ENCODE results near the gene SMIM33.
A peak's percentile ranks its signal among the peaks of the same experiment; 100 is the strongest.
"Not testable (repeated sequence)": the region's sequence is repeated elsewhere in the genome, so short reads cannot be mapped to it uniquely, and the experiment has no call there.

SMIM33 gene

GRCh38 chr5:139456776-139457175 lies 14.0 kb upstream of the SMIM33 start:
- no peak for DNase-seq (ENCODE audit: low read depth in 1 of 2, low spot score in 1 of 2)

DNA sequence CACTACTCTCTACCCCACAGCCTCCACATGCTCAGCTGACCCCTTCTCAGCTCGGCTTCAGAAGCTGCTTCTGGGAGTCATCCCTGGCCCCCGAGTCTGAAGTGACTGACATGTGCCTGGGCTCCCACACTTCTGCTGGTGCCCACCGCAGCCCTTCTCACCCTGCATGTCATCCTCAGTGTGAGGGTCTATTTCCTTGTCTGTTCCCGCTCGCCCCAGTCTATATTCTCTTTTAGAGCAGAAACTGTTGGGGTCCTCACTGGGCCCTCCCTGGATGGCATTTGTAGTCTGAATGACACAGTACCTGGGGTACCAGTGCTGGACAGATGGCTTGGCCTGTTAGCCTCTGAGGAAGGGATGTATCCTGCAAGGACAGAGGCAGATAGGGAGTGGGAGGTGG lies 13.6 kb upstream of the SMIM33 start:
- DNase-seq (ENCODE audit: low read depth in 1 of 2, low spot score in 1 of 2), result no peak

DNA sequence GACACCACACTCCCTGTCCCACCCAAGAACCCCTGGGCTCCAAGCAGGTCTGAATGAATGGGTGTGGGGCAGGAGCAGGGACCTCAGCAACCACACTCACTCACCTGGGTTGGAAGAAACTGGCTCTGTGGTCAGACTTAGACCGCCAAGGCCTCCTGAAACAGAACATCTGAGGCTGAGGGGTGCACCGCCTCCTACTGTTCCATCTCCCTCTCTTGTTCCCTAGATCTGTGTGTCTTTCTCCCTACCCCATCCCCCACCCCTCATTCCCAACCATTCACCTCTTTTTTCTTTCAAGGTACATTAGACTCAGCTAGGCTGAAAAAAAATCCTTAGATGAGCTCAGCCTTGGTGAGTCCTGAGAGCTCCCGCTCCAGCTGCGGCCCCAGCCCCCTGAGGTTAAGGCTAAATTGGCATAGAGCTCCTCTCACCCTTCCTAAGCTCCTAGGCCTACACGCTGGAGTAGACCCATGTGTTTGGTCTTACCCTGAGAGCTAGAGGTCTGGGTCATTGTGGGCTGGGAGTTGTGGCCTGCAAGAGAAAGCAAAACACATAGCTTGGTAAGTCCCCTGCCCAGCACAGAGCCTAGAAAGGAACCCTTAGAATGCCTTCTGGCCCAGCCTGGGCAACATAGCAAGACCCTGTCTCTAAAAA lies 13.0 kb upstream of the SMIM33 start:
- DNase-seq (ENCODE audit: low read depth in 1 of 2, low spot score in 1 of 2), result no peak

GRCh38 chr5:139458580-139459407 lies 12.0 kb upstream of the SMIM33 start:
- DNase-seq (ENCODE audit: low read depth in 1 of 2, low spot score in 1 of 2), result peak; percentile 55 to 61

GRCh38 chr5:139459451-139459934 lies 11.3 kb upstream of the SMIM33 start:
- no peak for DNase-seq (ENCODE audit: low read depth in 1 of 2, low spot score in 1 of 2)

DNA sequence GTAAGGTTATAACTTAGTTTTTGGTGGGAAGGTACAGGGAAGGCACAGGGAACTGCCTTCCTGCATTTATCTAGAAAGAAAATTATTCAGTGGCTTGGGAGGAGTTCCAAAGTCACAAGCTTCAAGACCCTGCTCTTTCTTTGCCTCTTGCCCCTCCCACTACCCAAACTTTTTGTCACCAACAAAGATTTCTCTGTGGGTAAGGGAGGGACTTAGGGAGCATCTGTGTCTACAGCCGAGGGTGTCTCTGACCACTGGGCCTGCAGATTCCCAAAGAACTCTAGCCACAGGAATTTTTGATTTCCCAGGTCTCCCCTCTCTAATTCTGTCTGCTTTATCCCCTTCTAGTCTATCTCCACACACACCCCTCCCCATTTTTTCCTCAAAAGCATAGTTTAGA lies 10.3 kb upstream of the SMIM33 start:
- no peak for DNase-seq (ENCODE audit: low read depth in 1 of 2, low spot score in 1 of 2)

DNA sequence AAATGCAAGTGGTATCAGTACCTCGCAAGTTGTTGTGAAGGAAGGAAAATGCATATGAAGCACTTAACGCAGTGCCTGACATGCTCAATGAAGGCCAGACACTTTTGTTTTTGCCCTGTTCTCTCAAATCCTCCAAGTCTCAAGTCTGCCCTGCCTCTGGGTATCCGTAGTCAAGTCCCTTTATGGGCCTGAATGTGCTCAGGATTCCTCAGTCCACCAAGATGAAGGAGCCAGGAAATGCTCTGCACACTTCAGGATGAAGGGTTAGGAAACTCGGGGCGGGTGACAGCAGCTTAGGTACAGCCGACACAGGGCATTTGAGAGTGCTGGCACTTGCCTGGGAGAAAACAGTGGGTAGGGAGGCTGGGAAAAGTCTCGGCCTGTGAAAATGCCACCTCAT lies 9.6 kb upstream of the SMIM33 start:
- DNase-seq (ENCODE audit: low read depth in 1 of 2, low spot score in 1 of 2), result no peak

GRCh38 chr5:139461698-139462097 lies 9.1 kb upstream of the SMIM33 start:
- DNase-seq (ENCODE audit: low read depth in 1 of 2, low spot score in 1 of 2), result no peak

DNA sequence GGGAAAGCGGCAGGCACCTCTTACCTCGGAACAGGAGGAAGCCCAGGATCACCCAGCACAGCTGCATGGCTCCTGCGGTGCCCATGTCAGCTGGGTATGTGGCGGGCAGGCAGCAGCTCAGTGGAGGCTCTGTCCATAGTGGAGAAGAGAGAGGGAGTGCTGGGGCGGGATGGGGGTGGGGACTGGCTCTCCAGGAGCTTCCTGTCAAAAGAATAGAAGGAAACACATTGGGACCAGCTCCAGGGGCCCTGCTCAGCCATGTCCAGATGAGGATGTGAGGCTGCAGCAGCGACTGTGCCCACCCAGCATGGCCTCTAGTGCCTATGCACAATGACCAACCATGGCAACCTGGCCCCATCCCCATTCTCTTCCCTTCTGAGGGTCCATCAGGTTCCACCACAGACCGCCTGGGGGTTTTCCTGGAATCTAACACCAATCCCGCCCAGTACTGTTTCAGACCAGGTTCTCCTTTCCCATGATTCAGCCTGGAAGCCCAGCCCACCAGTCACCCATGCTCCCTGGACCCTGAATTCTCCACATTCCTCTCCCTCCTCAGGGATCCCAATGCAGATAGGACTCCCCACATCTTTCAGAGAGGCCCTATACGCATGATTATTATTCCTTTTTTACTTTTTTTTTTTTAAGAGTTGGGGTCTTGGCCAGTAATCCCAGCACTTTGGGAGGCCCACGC lies 8.1 kb upstream of the SMIM33 start, which contains the start of gene ECSCR:
ECSCR (minus strand) TSS at position 158 of the 691 bp plus-strand sequence; CDS start at position 85, 73 bp downstream.
- no peak for DNase-seq (ENCODE audit: low read depth in 1 of 2, low spot score in 1 of 2)

- no peak for DNase-seq (ENCODE audit: low read depth in 1 of 2, low spot score in 1 of 2)
Observed at GRCh38 chr5:139468421-139468931, 2.3 kb upstream of the SMIM33 start.

DNA sequence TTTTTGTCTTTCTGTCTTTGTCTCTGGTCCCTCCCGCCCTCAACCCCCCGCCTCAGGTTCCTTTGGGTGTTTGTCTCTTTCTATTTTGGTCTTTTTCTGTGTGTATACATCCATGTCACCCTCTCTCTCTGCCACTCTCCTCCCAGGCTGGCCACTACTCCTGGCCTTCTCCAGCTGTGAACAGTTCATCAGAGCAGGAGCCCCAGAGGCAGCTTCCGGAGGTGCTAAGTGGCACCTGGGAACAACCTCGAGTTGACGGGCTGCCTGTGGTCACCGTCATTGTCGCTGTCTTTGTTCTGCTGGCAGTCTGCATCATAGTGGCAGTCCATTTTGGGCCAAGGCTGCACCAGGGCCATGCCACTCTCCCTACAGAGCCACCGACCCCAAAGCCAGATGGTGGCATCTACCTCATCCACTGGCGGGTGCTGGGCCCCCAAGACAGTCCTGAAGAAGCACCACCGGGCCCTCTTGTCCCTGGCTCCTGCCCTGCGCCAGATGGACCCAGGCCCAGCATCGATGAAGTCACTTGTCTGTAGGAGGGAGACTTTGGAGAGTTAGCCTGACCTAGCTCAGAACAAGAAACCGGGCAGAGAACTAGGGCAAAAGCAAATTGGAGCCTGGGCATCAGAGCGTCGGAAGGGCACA lies 1.7 kb downstream of the SMIM33 start:
- DNase-seq (ENCODE audit: low read depth in 1 of 2, low spot score in 1 of 2), result no peak

GRCh38 chr5:139473105-139473504 lies 2.3 kb downstream of the SMIM33 start:
- DNase-seq (ENCODE audit: low read depth in 1 of 2, low spot score in 1 of 2), result no peak

GRCh38 chr5:139473565-139473964 lies 2.8 kb downstream of the SMIM33 start:
- DNase-seq (ENCODE audit: low read depth in 1 of 2, low spot score in 1 of 2), result no peak

DNA sequence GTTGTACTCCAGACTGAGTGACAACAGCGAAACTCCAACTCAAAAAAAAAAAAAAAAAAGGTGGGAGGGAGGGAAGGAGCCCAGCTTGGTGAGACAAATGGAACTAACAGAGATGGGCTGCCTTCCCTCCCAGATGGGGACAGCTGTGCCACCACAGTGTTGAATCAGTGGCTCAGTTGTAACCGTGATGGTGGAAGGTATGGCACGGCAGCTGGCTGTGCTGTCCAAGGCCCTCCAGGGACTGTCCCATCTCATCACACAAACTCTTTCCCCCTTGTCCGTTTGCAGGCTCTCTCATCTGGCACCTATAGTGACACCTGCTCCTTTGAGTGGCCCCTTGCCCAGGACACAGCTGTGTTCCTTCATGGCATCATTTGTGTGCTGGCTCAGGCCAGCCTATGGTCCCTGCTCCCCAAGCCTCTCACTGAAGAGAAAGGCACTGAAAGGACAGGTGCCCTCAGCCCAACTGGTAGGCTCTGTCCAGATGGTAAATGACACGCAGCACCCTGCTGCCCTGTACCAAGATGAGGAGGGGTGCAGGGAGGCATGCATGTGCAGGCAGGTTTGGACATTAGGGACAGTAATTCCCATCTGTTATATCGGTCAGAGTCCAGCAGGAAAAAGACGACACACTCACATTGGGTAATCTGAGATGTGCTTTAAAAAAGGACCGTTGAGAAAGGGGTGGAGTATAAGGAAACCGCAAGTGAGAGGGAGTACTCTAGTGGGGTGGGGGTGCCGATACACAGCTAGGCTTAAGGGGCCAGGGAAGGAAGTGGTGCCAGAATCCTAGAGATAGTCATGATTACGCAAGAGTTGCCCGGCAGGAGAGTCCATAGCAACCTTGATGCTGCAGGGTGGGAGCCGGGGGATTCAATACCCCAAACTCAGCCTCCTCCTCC lies 4.3 kb downstream of the SMIM33 start:
- DNase-seq (ENCODE audit: low read depth in 1 of 2, low spot score in 1 of 2), result no peak

DNA sequence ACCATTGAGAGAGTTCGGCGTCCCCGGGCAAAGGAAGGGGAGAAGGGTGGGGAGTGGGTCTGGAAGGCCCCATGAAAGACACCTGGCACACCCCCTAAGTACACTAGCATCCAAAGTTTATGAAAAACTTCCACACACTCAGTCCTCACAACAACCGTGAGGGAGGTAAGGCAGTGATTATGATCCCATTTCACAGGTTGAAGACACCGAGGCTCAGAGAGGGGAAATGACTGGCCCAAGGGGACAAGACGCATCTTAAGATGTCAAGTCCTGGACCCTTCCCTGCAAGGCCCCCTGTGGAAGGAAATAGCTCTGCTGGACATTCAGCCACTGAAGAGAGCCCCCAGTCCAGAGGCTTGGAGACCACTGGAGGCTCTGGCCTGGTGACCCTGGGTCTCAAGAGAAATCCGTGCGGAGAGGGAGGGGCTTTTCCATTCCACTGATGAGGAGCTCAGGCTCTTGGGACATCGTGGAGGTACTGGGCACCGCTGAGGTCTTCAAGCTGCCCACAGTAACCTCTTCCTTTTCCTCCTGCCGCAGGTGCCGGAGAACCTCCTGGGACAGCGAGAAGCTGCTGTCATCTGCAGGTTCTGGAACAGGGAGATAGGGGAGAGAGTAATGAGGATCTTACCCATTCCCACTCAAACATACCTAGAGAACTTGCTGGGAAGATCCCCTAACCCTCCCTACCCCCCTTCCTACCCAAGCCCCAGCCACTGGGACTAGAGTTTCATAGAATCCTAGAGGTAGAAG lies 5.2 kb downstream of the SMIM33 start:
- DNase-seq (ENCODE audit: low read depth in 1 of 2, low spot score in 1 of 2), result no peak

- not testable (repeated sequence) for DNase-seq (ENCODE audit: low read depth in 1 of 2, low spot score in 1 of 2)
Observed at GRCh38 chr5:139478657-139479423, 8.0 kb downstream of the SMIM33 start.

GRCh38 chr5:139479729-139480128 lies 8.9 kb downstream of the SMIM33 start:
- DNase-seq (ENCODE audit: low read depth in 1 of 2, low spot score in 1 of 2), result not testable (repeated sequence)

DNA sequence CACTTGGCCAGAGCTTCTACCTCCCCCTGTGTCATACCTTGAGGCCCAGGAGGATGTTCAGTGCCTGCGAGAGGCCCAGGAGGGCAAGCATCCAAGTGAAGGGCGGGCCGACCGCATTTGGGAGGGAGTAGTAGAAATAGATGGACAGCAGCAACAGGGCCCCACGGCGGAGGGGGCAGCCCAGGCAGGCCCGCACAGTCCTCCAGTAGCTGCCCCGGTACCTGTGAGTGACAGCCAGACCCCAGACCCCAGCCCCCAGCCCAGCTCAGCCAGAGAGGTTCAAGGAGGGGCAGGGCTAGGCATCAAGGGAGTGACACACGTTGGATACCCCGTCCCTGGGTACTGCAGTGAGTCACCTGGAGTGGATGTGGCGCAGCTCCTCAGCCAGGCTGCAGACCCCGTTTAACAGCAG lies 10.3 kb downstream of the SMIM33 start:
- no peak for DNase-seq (ENCODE audit: low read depth in 1 of 2, low spot score in 1 of 2)
